IPS-18c (cell line): ENCODE results near the gene TSBP1.

Source experiments
- H3K4me3 ChIP-seq: 2 replicates; pipeline ENCODE4 v1.7.0; 2013; ENCODE audit warnings: low read depth, mild to moderate bottlenecking, low read length, moderate library complexity; ENCODE audit not compliant: insufficient read depth
- H3K9me3 ChIP-seq: one replicate; pipeline ENCODE4 v1.6.1; 2013; ENCODE audit warnings: mild to moderate bottlenecking, low read length, moderate library complexity; ENCODE audit not compliant: control insufficient read depth, insufficient read depth

TSBP1 gene

GRCh38 chr6:32371803-32372202 lies at the start of gene TSBP1:
TSS of gene TSBP1 (minus strand) at chr6:32371903. CDS start at chr6:32371706, 197 bp downstream.
- no peak within 1 kb of the TSS for H3K4me3 ChIP-seq
- no peaks in the 10 kb centered on the region for H3K9me3 ChIP-seq

- Histone ChIP-seq H3K9me3 (no peaks in the 10 kb centered on the region), H3K4me3 (no peak overlapping the region)
Observed at GRCh38 chr6:32416036-32416435, 44.3 kb upstream of the TSBP1 start.

GRCh38 chr6:32415521-32416019 lies 43.9 kb upstream of the TSBP1 start:
- no peaks in the 10 kb centered on the region for H3K9me3 ChIP-seq
- H3K4me3 ChIP-seq: no peak overlapping the region

GRCh38 chr6:32413427-32414047 lies 41.8 kb upstream of the TSBP1 start:
- no peaks in the 10 kb centered on the region for H3K9me3 ChIP-seq
- no peak overlapping the region for H3K4me3 ChIP-seq

GRCh38 chr6:32411566-32412327 lies 40.0 kb upstream of the TSBP1 start:
- H3K4me3 ChIP-seq: no peak overlapping the region

GRCh38 chr6:32410906-32411305 lies 39.2 kb upstream of the TSBP1 start:
- no peaks in the 10 kb centered on the region for H3K9me3 ChIP-seq
- H3K4me3 ChIP-seq: no peak overlapping the region

More at GRCh38 chr6:32411566-32412327, 40.0 kb upstream of the TSBP1 start:
- H3K9me3 ChIP-seq: no peaks in the 10 kb centered on the region

- H3K4me3 ChIP-seq: no peak within 1 kb of the TSS
- H3K9me3 ChIP-seq: no peaks in the 10 kb centered on the region
Observed at GRCh38 chr6:32406857-32407256, 35.2 kb upstream of the TSBP1 start, which contains the start of gene BTNL2. TSS of gene BTNL2 (minus strand) at chr6:32407181. CDS start at chr6:32407123, 58 bp downstream.

- Histone ChIP-seq H3K4me3 (no peak overlapping the region), H3K9me3 (no peaks in the 10 kb centered on the region)
Observed at GRCh38 chr6:32406197-32406596, 34.5 kb upstream of the TSBP1 start.

GRCh38 chr6:32405656-32406055 lies 34.0 kb upstream of the TSBP1 start:
- no peak overlapping the region for H3K4me3 ChIP-seq
- H3K9me3 ChIP-seq: no peaks in the 10 kb centered on the region

GRCh38 chr6:32402812-32403211 lies 31.1 kb upstream of the TSBP1 start:
- no peaks in the 10 kb centered on the region for H3K9me3 ChIP-seq
- no peak overlapping the region for H3K4me3 ChIP-seq

- H3K9me3 ChIP-seq: no peaks in the 10 kb centered on the region
- H3K4me3 ChIP-seq: no peak overlapping the region
Observed at GRCh38 chr6:32401284-32401963, 29.7 kb upstream of the TSBP1 start.

- H3K4me3 ChIP-seq: no peak overlapping the region
- H3K9me3 ChIP-seq: no peaks in the 10 kb centered on the region
Observed at GRCh38 chr6:32397252-32397920, 25.7 kb upstream of the TSBP1 start.

GRCh38 chr6:32396028-32396427 lies 24.3 kb upstream of the TSBP1 start:
- Histone ChIP-seq H3K9me3 (no peaks in the 10 kb centered on the region), H3K4me3 (no peak overlapping the region)

- H3K4me3 ChIP-seq: no peak overlapping the region
- H3K9me3 ChIP-seq: no peaks in the 10 kb centered on the region
Observed at GRCh38 chr6:32393665-32394420, 22.1 kb upstream of the TSBP1 start.

GRCh38 chr6:32391505-32391904 lies 19.8 kb upstream of the TSBP1 start:
- no peak overlapping the region for H3K4me3 ChIP-seq
- no peaks in the 10 kb centered on the region for H3K9me3 ChIP-seq

- Histone ChIP-seq H3K9me3 (no peaks in the 10 kb centered on the region), H3K4me3 (no peak overlapping the region)
Observed at GRCh38 chr6:32387589-32388340, 16.1 kb upstream of the TSBP1 start.
